ENCODE data around the gene SCO2.

Gene SCO2

GRCh38 chr22:50564289-50564688, 38.9 kb upstream of the SCO2 start:
- Histone ChIP-seq H3K4me1 (ENCODE audit: insufficient read depth, low read length) (peaks cover 9% of the 10 kb centered on the region), H3K36me3 (ENCODE audit: insufficient read depth, low read length) (no peaks in the 10 kb centered on the region), H3K9ac (ENCODE audit: low read length) (no peak overlapping the region), H3K27me3 (ENCODE audit: control insufficient read depth in 1 of 2, insufficient read depth in 2 of 2, low read length in 2 of 2) (no peaks in the 10 kb centered on the region), H3K4me3 (ENCODE audit: low read depth in 1 of 2, low read length in 2 of 2) (no peak overlapping the region), H3K27ac (ENCODE audit: low read depth, low read length) (no peak overlapping the region), H3K9me3 (ENCODE audit: low read length) (no peaks in the 10 kb centered on the region)

GRCh38 chr22:50563413-50564160, 38.2 kb upstream of the SCO2 start:
- H3K36me3 ChIP-seq (ENCODE audit: insufficient read depth, low read length): no peaks in the 10 kb centered on the region
- peak overlapping the region; percentile 61 for H3K27ac ChIP-seq (ENCODE audit: low read depth, low read length)
- no peaks in the 10 kb centered on the region for H3K27me3 ChIP-seq (ENCODE audit: control insufficient read depth in 1 of 2, insufficient read depth in 2 of 2, low read length in 2 of 2)
- H3K9ac ChIP-seq (ENCODE audit: low read length): peak overlapping the region; percentile 57
- peaks cover 9% of the 10 kb centered on the region for H3K4me1 ChIP-seq (ENCODE audit: insufficient read depth, low read length)
- peak overlapping the region; percentile 85 to 98 for H3K4me3 ChIP-seq (ENCODE audit: low read depth in 1 of 2, low read length in 2 of 2)
- no peaks in the 10 kb centered on the region for H3K9me3 ChIP-seq (ENCODE audit: low read length)

- Histone ChIP-seq H3K27ac (ENCODE audit: low read depth, low read length) (peak within 1 kb of the TSS; percentile 61), H3K36me3 (ENCODE audit: insufficient read depth, low read length) (no peaks in the 10 kb centered on the region), H3K4me1 (ENCODE audit: insufficient read depth, low read length) (peaks cover 9% of the 10 kb centered on the region), H3K9ac (ENCODE audit: low read length) (peak within 1 kb of the TSS; percentile 57), H3K27me3 (ENCODE audit: control insufficient read depth in 1 of 2, insufficient read depth in 2 of 2, low read length in 2 of 2) (no peaks in the 10 kb centered on the region), H3K4me3 (ENCODE audit: low read depth in 1 of 2, low read length in 2 of 2) (peak within 1 kb of the TSS; percentile 85 to 98), H3K9me3 (ENCODE audit: low read length) (no peaks in the 10 kb centered on the region)
These were observed 37.4 kb upstream of the SCO2 start, which contains the start of gene SYCE3 for GRCh38 chr22:50562523-50563412. SYCE3 (minus strand) TSS chr22:50562919; CDS start chr22:50556405, 6,514 bp downstream.

- H3K9ac ChIP-seq (ENCODE audit: low read length): no peak overlapping the region
- H3K36me3 ChIP-seq (ENCODE audit: insufficient read depth, low read length): no peaks in the 10 kb centered on the region
- peaks cover 9% of the 10 kb centered on the region for H3K4me1 ChIP-seq (ENCODE audit: insufficient read depth, low read length)
- no peak overlapping the region for H3K4me3 ChIP-seq (ENCODE audit: low read depth in 1 of 2, low read length in 2 of 2)
- H3K27ac ChIP-seq (ENCODE audit: low read depth, low read length): no peak overlapping the region
- no peaks in the 10 kb centered on the region for H3K9me3 ChIP-seq (ENCODE audit: low read length)
- H3K27me3 ChIP-seq (ENCODE audit: control insufficient read depth in 1 of 2, insufficient read depth in 2 of 2, low read length in 2 of 2): no peaks in the 10 kb centered on the region
These were observed 36.3 kb upstream of the SCO2 start for GRCh38 chr22:50561401-50562358.

- no peak overlapping the region for H3K9ac ChIP-seq (ENCODE audit: low read length)
- H3K4me3 ChIP-seq (ENCODE audit: low read depth in 1 of 2, low read length in 2 of 2): no peak overlapping the region
- H3K27me3 ChIP-seq (ENCODE audit: control insufficient read depth in 1 of 2, insufficient read depth in 2 of 2, low read length in 2 of 2): no peaks in the 10 kb centered on the region
- no peak overlapping the region for H3K27ac ChIP-seq (ENCODE audit: low read depth, low read length)
- no peaks in the 10 kb centered on the region for H3K9me3 ChIP-seq (ENCODE audit: low read length)
- peaks cover 9% of the 10 kb centered on the region for H3K4me1 ChIP-seq (ENCODE audit: insufficient read depth, low read length)
- H3K36me3 ChIP-seq (ENCODE audit: insufficient read depth, low read length): no peaks in the 10 kb centered on the region
These were observed 34.6 kb upstream of the SCO2 start for GRCh38 chr22:50560034-50560433.

GRCh38 chr22:50556703-50557102, 31.3 kb upstream of the SCO2 start:
- Histone ChIP-seq H3K9me3 (ENCODE audit: low read length) (no peaks in the 10 kb centered on the region), H3K4me3 (ENCODE audit: low read depth in 1 of 2, low read length in 2 of 2) (no peak overlapping the region), H3K36me3 (ENCODE audit: insufficient read depth, low read length) (no peaks in the 10 kb centered on the region), H3K4me1 (ENCODE audit: insufficient read depth, low read length) (no peaks in the 10 kb centered on the region), H3K27me3 (ENCODE audit: control insufficient read depth in 1 of 2, insufficient read depth in 2 of 2, low read length in 2 of 2) (peaks cover 0 to 3% of the 10 kb centered on the region in 2 donors), H3K27ac (ENCODE audit: low read depth, low read length) (no peak overlapping the region), H3K9ac (ENCODE audit: low read length) (no peak overlapping the region)

GRCh38 chr22:50553310-50553709, 27.9 kb upstream of the SCO2 start:
- Histone ChIP-seq H3K9me3 (ENCODE audit: low read length) (no peaks in the 10 kb centered on the region), H3K4me1 (ENCODE audit: insufficient read depth, low read length) (no peaks in the 10 kb centered on the region), H3K27ac (ENCODE audit: low read depth, low read length) (no peak overlapping the region), H3K4me3 (ENCODE audit: low read depth in 1 of 2, low read length in 2 of 2) (no peak overlapping the region), H3K9ac (ENCODE audit: low read length) (no peak overlapping the region), H3K36me3 (ENCODE audit: insufficient read depth, low read length) (no peaks in the 10 kb centered on the region), H3K27me3 (ENCODE audit: control insufficient read depth in 1 of 2, insufficient read depth in 2 of 2, low read length in 2 of 2) (peaks cover 0 to 25% of the 10 kb centered on the region in 2 donors)

- no peak overlapping the region for H3K27ac ChIP-seq (ENCODE audit: low read depth, low read length)
- no peak overlapping the region for H3K4me3 ChIP-seq (ENCODE audit: low read depth in 1 of 2, low read length in 2 of 2)
- no peaks in the 10 kb centered on the region for H3K36me3 ChIP-seq (ENCODE audit: insufficient read depth, low read length)
- H3K9me3 ChIP-seq (ENCODE audit: low read length): no peaks in the 10 kb centered on the region
- H3K4me1 ChIP-seq (ENCODE audit: insufficient read depth, low read length): no peaks in the 10 kb centered on the region
- peaks cover 0 to 44% of the 10 kb centered on the region in 2 donors for H3K27me3 ChIP-seq (ENCODE audit: control insufficient read depth in 1 of 2, insufficient read depth in 2 of 2, low read length in 2 of 2)
- H3K9ac ChIP-seq (ENCODE audit: low read length): no peak overlapping the region
These were observed 25.9 kb upstream of the SCO2 start for GRCh38 chr22:50551160-50551752.

GRCh38 chr22:50550395-50550794, 25.0 kb upstream of the SCO2 start:
- Histone ChIP-seq H3K4me3 (ENCODE audit: low read depth in 1 of 2, low read length in 2 of 2) (no peak overlapping the region), H3K36me3 (ENCODE audit: insufficient read depth, low read length) (no peaks in the 10 kb centered on the region), H3K27ac (ENCODE audit: low read depth, low read length) (no peak overlapping the region), H3K9me3 (ENCODE audit: low read length) (no peaks in the 10 kb centered on the region), H3K9ac (ENCODE audit: low read length) (no peak overlapping the region), H3K27me3 (ENCODE audit: control insufficient read depth in 1 of 2, insufficient read depth in 2 of 2, low read length in 2 of 2) (peaks cover 4 to 53% of the 10 kb centered on the region in 2 donors), H3K4me1 (ENCODE audit: insufficient read depth, low read length) (no peaks in the 10 kb centered on the region)

GRCh38 chr22:50548921-50549790, 23.8 kb upstream of the SCO2 start:
- peak overlapping the region in 1 of 2 donors; percentile 27 for H3K4me3 ChIP-seq (ENCODE audit: low read depth in 1 of 2, low read length in 2 of 2)

More at GRCh38 chr22:50548921-50549790, 23.8 kb upstream of the SCO2 start:
- Histone ChIP-seq H3K9me3 (ENCODE audit: low read length) (no peaks in the 10 kb centered on the region), H3K36me3 (ENCODE audit: insufficient read depth, low read length) (no peaks in the 10 kb centered on the region), H3K9ac (ENCODE audit: low read length) (no peak overlapping the region), H3K4me1 (ENCODE audit: insufficient read depth, low read length) (peaks cover 5% of the 10 kb centered on the region), H3K27me3 (ENCODE audit: control insufficient read depth in 1 of 2, insufficient read depth in 2 of 2, low read length in 2 of 2) (peaks cover 16 to 63% of the 10 kb centered on the region in 2 donors), H3K27ac (ENCODE audit: low read depth, low read length) (no peak overlapping the region)
